Large intestine (tissue), 3 donors: ENCODE data around the gene AMOTL2. TPM values are rescaled to one million over a fixed set of nuclear protein-coding genes. Genes with fewer than 3 reads are reported as not detected.

Source experiments
- DNase-seq, 2 donors: peaks; one replicate each; pipeline versions ENCODE4 v3.0.0 to v3.0.0-alpha.2; 2013
- H3K27ac ChIP-seq: one replicate; pipeline ENCODE4 v1.5.1; 2013; ENCODE audit warnings: low read length
- H3K27me3 ChIP-seq: 2 replicates; pipeline ENCODE4 v1.6.1; 2013; ENCODE audit warnings: low read length; ENCODE audit not compliant: control insufficient read depth, insufficient read depth
- H3K36me3 ChIP-seq: 2 replicates; pipeline ENCODE4 v1.6.1; 2013; ENCODE audit warnings: low read length; ENCODE audit not compliant: control insufficient read depth, insufficient read depth
- H3K4me1 ChIP-seq: one replicate; pipeline ENCODE4 v1.6.1; 2013; ENCODE audit warnings: low read length; ENCODE audit not compliant: control insufficient read depth, insufficient read depth
- H3K4me3 ChIP-seq: one replicate; pipeline ENCODE4 v1.5.1; 2013; ENCODE audit warnings: low read length
- H3K9me3 ChIP-seq: one replicate; pipeline ENCODE4 v1.6.1; 2013; ENCODE audit warnings: mild to moderate bottlenecking, low read depth, low read length, moderate library complexity; ENCODE audit not compliant: control insufficient read depth
- WGBS: methylation state at CpG from one replicate; pipeline ENCODE4 v1.1.5; 2013; ENCODE audit warnings: low lambda C conversion rate; ENCODE audit not compliant: insufficient coverage; 5-methylcytosine and 5-hydroxymethylcytosine counted together
- polyA plus RNA-seq: library from polyadenylated mRNA; unstranded; fragments of 120-200 nt; gene quantifications from one replicate; pipeline ENCODE4 v1.2.1, GENCODE V29; 2013

AMOTL2 gene
- polyA plus RNA-seq, 1 donor: 36.0 TPM

GRCh38 chr3:134342259-134342658, 32.0 kb downstream of the AMOTL2 start:
- no peaks in the 10 kb centered on the region for H3K36me3 ChIP-seq
- peaks cover 32% of the 10 kb centered on the region for H3K4me1 ChIP-seq
- peaks cover 2% of the 10 kb centered on the region for H3K9me3 ChIP-seq
- no peak overlapping the region for H3K4me3 ChIP-seq
- no peak overlapping the region for H3K27ac ChIP-seq
- no CpG with 5 or more reads among the region's 9 CpGs for WGBS
- DNase-seq: no peak
- H3K27me3 ChIP-seq: no peaks in the 10 kb centered on the region

- no CpG with 5 or more reads among the region's 2 CpGs for WGBS
- no peak for DNase-seq
Observed at GRCh38 chr3:134341389-134341788, 32.9 kb downstream of the AMOTL2 start.

GRCh38 chr3:134340982-134341365, 33.3 kb downstream of the AMOTL2 start:
- Histone ChIP-seq H3K4me3 (no peak overlapping the region), H3K27ac (peak overlapping the region; percentile 64), H3K9me3 (no peaks in the 10 kb centered on the region), H3K36me3 (no peaks in the 10 kb centered on the region), H3K4me1 (peaks cover 33% of the 10 kb centered on the region), H3K27me3 (no peaks in the 10 kb centered on the region)
- WGBS: no CpG with 5 or more reads among the region's 1 CpG
- DNase-seq: peak in 1 of 2 donors; percentile 52

More at GRCh38 chr3:134341389-134341788, 32.9 kb downstream of the AMOTL2 start:
- Histone ChIP-seq H3K9me3 (no peaks in the 10 kb centered on the region), H3K36me3 (no peaks in the 10 kb centered on the region), H3K4me3 (no peak overlapping the region), H3K27ac (peak overlapping the region; percentile 64), H3K27me3 (no peaks in the 10 kb centered on the region), H3K4me1 (peaks cover 33% of the 10 kb centered on the region)

- Histone ChIP-seq H3K4me3 (no peak overlapping the region), H3K27ac (peak overlapping the region; percentile 64), H3K27me3 (no peaks in the 10 kb centered on the region), H3K4me1 (peaks cover 33% of the 10 kb centered on the region), H3K36me3 (no peaks in the 10 kb centered on the region), H3K9me3 (no peaks in the 10 kb centered on the region)
- DNase-seq: peak in 1 of 2 donors; percentile 72
- WGBS: no CpG with 5 or more reads among the region's 1 CpG
Observed at GRCh38 chr3:134340362-134340981, 33.8 kb downstream of the AMOTL2 start.

- peaks cover 39% of the 10 kb centered on the region for H3K4me1 ChIP-seq
- H3K4me3 ChIP-seq: no peak overlapping the region
- H3K36me3 ChIP-seq: no peaks in the 10 kb centered on the region
- H3K9me3 ChIP-seq: no peaks in the 10 kb centered on the region
- no peaks in the 10 kb centered on the region for H3K27me3 ChIP-seq
- peak overlapping the region; percentile 64 for H3K27ac ChIP-seq
- DNase-seq: no peak
- no CpG with 5 or more reads among the region's 5 CpGs for WGBS
Observed at GRCh38 chr3:134339913-134340312, 34.3 kb downstream of the AMOTL2 start.

- peaks cover 45% of the 10 kb centered on the region for H3K4me1 ChIP-seq
- no peak overlapping the region for H3K4me3 ChIP-seq
- no peaks in the 10 kb centered on the region for H3K9me3 ChIP-seq
- no CpG with 5 or more reads among the region's 9 CpGs for WGBS
- H3K36me3 ChIP-seq: no peaks in the 10 kb centered on the region
- DNase-seq: no peak
- peak overlapping the region; percentile 64 for H3K27ac ChIP-seq
- H3K27me3 ChIP-seq: no peaks in the 10 kb centered on the region
Observed at GRCh38 chr3:134339331-134339730, 34.9 kb downstream of the AMOTL2 start.

GRCh38 chr3:134338516-134339261, 35.6 kb downstream of the AMOTL2 start:
- Histone ChIP-seq H3K27ac (no peak overlapping the region), H3K9me3 (no peaks in the 10 kb centered on the region), H3K36me3 (no peaks in the 10 kb centered on the region), H3K4me3 (no peak overlapping the region), H3K4me1 (peaks cover 51% of the 10 kb centered on the region), H3K27me3 (no peaks in the 10 kb centered on the region)
- DNase-seq: no peak
- no CpG with 5 or more reads among the region's 5 CpGs for WGBS

- no peak overlapping the region for H3K27ac ChIP-seq
- DNase-seq: no peak
- H3K4me3 ChIP-seq: no peak overlapping the region
- no peaks in the 10 kb centered on the region for H3K9me3 ChIP-seq
- peaks cover 53% of the 10 kb centered on the region for H3K4me1 ChIP-seq
- no CpG with 5 or more reads among the region's 2 CpGs for WGBS
- no peaks in the 10 kb centered on the region for H3K36me3 ChIP-seq
- H3K27me3 ChIP-seq: no peaks in the 10 kb centered on the region
Observed at GRCh38 chr3:134338201-134338512, 36.1 kb downstream of the AMOTL2 start.

GRCh38 chr3:134337511-134338200, 36.6 kb downstream of the AMOTL2 start:
- no peaks in the 10 kb centered on the region for H3K27me3 ChIP-seq
- H3K36me3 ChIP-seq: no peaks in the 10 kb centered on the region
- no CpG with 5 or more reads among the region's 3 CpGs for WGBS
- H3K27ac ChIP-seq: no peak overlapping the region
- H3K4me3 ChIP-seq: no peak overlapping the region
- peaks cover 53% of the 10 kb centered on the region for H3K4me1 ChIP-seq
- no peaks in the 10 kb centered on the region for H3K9me3 ChIP-seq
- no peak for DNase-seq

- H3K4me3 ChIP-seq: no peak overlapping the region
- DNase-seq: no peak
- H3K27ac ChIP-seq: no peak overlapping the region
- no peaks in the 10 kb centered on the region for H3K9me3 ChIP-seq
- no peaks in the 10 kb centered on the region for H3K36me3 ChIP-seq
- H3K27me3 ChIP-seq: no peaks in the 10 kb centered on the region
- no CpG with 5 or more reads among the region's 8 CpGs for WGBS
- H3K4me1 ChIP-seq: peaks cover 57% of the 10 kb centered on the region
Observed at GRCh38 chr3:134337071-134337482, 37.2 kb downstream of the AMOTL2 start.
